GM19468 (cell line): ENCODE results near the gene TMEM11.
A peak's percentile ranks its signal among the peaks of the same experiment; 100 is the strongest.

Source experiments
- ATAC-seq: cut with Tn5 transposase; IDR thresholded peaks from one replicate; pipeline ENCODE4 v1.9.1; 2021; ENCODE audit warnings: mild to moderate bottlenecking, moderate library complexity, moderate number of reproducible peaks; ENCODE audit not compliant: unreplicated experiment; ENCODE audit errors: extremely low read depth

TMEM11 gene, protein sequence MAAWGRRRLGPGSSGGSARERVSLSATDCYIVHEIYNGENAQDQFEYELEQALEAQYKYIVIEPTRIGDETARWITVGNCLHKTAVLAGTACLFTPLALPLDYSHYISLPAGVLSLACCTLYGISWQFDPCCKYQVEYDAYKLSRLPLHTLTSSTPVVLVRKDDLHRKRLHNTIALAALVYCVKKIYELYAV

DNA sequence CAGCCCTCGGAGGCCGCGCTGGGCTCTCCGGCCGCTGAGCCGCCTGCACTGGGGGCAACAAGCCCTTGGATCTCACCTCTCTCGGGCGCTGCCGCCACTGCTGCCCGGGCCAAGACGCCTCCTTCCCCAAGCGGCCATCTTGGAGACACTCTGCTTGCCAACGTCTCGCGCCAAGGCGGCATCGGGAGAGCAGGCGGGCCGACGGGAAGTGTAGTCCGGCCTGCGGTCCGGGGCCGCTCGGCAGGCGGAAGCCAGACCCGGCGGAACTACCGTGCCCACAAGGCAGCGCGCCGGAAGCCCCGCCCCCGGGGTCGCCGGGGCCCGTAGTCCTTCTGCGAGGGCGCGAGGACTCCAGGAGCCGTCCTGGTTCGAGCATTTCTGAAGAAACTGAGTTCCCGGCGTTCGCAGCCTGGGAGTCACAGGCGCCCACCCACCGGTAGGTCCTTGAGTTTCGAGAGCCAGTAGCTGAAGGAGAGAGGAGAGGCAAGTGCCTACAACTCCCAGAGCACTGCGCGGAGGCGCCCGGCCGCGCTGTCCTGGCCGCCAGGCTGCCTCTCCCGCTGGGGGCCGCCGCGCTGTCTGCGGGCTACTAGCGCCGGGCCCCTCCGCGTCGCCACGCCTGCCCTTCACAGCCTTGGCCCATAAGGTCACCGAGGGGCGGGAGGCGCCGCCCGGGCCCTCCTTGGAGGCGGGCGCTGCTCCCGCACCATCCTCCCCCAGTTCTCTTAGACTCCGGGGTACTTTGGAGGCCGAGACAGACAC lies at the start of gene TMEM11:
TMEM11 (minus strand) TSS at position 147 of the 762 bp plus-strand sequence; CDS start at position 138, 9 bp downstream.
- ATAC-seq = peak; percentile 78

GRCh38 chr17:21263376-21263775 lies 49.4 kb upstream of the TMEM11 start:
- ATAC-seq = no peak

DNA sequence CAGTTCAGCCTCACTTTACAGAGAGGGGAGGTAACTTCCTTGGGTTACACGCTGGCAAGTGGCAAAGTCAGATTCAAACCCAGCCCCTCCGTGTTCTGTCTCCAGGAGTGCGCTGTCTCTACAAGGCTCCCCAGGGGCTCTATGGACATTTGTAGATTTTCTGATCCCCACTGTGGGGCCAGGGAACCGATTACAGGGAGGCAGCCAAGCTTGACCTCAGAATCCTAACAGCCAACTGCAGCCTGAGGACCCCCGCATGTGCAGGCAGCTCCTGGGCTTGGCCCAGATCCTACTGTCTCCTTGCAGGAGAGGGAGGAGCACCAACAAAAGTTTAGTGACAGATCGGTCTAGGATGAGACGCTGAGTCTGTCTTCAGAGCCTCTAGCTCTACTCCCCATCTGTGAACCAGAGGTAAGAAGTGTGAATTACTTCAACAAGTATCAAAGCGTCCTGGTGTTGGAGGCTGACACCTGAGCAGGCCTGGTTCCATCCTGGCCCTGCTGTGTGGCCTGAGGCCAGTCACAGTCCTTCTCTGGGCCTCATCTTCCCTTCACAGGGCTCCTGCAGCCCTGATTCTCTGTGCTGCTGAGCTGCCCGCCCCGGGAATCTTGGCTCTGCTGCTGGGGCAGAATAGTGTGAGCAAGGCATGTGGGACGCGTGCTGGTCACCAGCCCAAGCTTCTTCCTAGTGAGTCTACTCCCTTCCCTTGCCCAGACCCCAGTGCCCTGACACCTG lies 48.5 kb upstream of the TMEM11 start:
- ATAC-seq = no peak

DNA sequence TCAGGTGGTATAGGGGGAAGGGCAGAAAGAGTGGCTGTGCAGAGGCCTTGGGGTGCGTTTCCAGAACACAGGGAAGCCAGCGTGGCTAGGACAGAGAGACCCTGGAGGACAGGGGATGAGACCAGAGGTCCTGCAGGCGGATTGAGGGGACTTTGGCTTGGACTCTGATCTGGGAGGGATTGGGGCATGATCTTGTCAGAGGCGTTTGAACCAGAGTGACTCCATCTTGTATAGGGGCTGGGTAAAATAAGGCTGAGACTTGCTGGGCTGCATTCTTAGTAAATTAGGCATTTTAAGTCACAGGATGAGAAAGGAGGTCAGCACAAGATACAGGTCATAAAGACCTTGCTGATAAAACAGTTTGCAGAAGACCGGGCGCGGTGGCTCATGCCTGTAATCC lies 44.6 kb upstream of the TMEM11 start:
- no peak for ATAC-seq

DNA sequence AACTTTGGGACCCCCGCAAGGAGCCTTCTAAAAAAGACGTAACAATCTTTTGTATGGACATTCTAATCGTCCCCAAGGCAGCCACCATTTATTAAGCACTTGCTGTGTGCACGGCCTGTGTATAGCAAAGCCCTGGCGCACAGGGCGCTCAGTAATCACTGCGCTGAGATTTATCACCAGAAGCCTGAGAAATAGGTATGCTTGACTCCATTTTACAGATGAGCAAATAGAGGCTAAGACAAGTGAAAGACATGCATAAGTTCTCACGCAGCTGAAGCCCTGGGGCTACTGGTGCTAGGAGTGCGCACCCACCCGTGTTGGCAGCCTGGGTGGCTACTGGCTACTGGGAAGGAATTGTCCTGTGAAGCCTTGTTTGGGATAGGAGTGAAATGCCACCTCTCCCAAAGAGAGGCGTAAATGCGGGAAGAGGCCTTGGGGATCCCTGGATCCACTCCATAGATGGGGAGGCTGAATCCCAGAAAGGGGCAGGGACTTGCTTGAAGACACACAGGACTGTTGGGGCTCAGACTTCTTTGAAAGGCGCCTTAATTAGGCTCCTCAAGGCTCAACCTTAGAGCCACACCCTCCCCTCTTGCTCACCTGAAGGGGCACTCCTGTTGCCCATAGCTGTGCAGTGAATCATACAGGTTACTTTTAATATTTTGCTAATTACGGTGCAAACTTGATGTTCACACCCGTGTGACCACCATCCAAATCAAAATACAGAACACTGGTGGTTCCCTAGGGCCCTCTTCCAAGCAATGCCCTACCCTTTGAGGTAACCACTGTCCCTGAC lies 39.9 kb upstream of the TMEM11 start:
- ATAC-seq = no peak

DNA sequence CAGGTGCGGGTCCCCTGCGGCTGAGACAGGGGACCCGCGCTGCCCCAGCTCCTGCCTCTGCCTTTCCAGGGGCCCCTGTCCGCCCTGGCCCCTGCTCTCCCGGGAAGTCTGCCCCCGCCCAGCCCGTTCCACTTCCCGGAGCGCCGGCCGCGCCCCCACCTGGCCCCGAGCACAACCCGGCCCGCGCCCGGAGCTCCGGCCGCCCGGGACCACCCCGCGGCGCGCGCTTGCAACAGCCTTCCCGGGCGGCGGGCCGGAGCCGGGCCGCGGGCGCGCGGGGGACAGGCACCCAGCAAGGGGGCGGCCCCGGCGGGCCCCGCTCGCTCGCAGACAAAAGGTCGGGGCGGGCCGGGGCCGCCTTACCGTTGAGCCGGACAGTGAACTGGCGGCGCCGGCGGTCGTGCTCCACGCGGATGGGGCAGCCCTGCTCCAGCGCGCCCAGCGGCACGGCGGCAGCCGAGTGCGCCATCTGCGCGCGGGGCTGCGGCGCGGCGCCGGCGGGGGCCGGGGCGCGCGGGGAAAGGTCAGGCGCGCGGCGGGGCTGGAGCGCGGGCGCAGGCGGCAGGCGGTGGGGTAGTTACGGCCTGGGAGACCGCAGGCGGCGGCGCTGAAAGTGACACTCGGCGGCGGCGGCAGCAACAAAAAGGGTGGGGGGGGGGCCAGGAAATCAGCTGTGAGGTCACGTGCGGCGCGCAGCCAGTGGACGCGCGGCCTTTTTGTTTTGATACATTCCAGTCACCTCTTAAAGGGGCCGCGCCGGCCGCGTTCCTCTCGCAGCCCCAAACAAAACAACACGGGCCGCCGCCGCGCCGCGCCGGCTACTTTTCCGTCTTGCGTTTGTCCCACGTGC lies 39.1 kb upstream of the TMEM11 start, which contains the start of gene NATD1:
NATD1 (minus strand) TSS at position 615 of the 850 bp plus-strand sequence; CDS start at position 469, 146 bp downstream.
- peak; percentile 62 for ATAC-seq

GRCh38 chr17:21252289-21252795 lies 38.4 kb upstream of the TMEM11 start:
- no peak for ATAC-seq

GRCh38 chr17:21251337-21252010 lies 37.5 kb upstream of the TMEM11 start:
- no peak for ATAC-seq

DNA sequence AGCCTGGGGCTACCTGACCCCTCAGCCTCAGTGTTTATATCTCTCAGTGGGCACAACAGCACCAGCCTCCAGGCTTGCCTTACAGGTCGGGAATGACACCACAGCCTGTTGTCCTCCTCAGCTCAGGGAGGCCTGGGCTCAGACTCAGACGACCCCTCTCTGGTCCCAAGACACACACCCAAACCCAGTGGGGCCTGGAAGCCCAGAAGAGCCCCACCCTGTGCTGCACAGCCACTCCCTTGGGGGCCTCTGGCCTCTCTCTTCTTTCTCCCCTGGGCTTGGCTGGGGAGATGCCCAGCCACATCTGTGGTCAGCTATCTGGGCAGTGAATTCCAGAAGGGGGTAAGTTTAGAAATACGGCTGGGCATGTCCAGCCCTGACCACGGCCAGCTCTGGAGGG lies 36.9 kb upstream of the TMEM11 start:
- ATAC-seq = no peak

GRCh38 chr17:21249920-21250703 lies 36.2 kb upstream of the TMEM11 start:
- ATAC-seq = no peak

GRCh38 chr17:21249086-21249795 lies 35.3 kb upstream of the TMEM11 start:
- no peak for ATAC-seq

DNA sequence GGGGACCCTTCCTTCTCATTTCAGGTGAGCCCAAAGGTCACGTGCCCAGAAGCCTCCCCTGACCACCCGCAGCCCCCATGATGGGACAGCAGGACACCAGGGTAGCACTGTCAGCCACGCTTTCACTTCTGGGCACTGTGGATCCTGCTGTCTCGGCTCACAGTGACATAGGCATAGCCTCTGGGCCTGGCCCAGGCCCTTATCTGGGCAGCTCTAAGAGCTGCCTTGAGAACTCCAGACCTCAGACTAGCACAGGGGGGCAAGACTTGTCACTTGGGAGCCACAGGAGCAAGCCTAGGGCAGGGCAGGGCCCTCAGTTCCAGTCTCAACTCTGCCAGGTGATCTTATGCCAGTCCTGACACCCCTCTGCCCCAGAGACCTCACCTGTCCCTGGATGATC lies 34.5 kb upstream of the TMEM11 start:
- no peak for ATAC-seq

- no peak for ATAC-seq
Measured at GRCh38 chr17:21247552-21248258, 33.7 kb upstream of the TMEM11 start.

DNA sequence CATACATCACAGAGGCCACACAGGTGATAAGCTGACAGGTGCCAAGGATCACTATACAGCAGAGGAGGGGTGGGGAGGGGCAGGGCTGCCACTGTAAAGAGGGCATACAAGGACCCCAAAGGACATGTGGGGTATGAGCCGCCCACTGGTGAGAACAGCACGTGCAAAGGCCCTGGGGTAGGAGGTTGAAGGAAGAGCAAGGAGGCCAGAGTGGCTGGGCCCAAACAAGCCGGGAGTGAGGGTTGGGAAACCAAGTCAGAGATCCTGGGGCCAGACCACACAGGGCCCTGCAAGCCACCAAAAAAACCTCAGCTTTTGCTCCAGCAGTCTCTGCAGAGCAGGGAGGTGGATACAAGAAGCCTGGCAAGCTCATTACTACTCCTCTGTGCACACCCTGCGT lies 32.7 kb upstream of the TMEM11 start:
- ATAC-seq = no peak

DNA sequence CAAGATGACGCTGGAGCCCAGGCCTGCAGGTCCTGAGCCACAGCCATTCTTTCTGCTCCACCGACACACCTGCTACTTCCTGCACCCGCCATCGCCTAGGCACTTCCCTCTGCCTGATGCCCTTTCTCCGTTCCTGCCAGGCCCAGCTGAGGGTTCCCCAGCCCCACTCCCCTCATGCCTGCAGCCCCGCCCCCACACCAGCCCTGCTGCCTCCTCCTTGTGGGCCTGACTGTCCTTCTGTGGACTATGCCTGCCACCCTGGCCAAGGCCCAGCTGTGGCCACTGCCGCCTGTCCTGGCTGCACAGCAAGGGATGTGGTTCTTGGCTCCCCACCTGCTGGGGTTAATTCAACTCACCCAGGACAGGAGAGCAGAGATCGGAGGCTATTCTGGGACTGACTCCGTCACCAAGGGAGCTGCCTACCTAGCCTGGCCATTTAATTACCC lies 31.7 kb upstream of the TMEM11 start:
- ATAC-seq = no peak

DNA sequence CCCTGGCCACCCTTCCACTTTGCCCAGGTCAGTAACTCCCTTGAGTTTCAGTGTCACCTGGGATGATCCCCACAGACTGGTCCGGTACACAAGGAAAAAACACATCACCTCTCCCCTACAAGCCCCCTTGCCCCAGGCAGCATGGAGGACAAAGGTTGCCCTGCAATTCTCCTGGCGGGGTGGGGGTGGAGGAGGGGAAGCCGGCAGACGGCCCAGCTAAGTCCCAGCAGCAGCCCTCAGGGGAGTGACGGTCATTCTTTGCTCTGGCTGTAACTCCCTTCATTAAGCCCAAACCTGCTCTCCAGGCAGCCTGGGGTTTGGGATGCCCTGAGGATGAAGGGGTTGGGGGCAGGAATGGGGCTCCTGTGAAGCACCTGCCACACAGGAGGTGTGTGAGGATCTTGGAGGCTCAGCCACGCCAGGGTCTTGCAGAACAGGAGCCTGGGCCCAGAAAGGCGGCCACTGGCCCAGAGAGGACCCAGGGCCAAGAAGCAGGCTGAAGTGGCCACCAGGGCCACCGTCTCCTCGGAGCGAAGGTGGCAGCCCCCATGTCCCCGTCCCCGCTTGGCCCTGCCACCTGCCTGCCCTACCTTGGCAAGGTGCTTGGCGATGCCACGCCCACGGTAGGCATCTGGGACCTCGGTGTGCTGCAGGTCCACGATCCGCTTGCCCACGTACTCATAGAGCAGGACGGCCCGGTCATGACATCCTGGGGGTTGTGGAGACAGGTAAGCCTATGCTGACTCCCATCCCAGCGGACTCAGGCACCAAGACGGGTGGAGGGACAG lies 29.7 kb upstream of the TMEM11 start:
- no peak for ATAC-seq
